HG03469 (cell line): Measurements from ENCODE around the gene MIB1.
"Not testable (repeated sequence)": the region's sequence is repeated elsewhere in the genome, so short reads cannot be mapped to it uniquely, and the experiment has no call there.

Experiments
- ATAC-seq: cut with Tn5 transposase; IDR thresholded peaks from one replicate; pipeline ENCODE4 v1.9.1; 2021; ENCODE audit warnings: mild to moderate bottlenecking, moderate library complexity, moderate number of reproducible peaks; ENCODE audit not compliant: unreplicated experiment

MIB1 gene

GRCh38 chr18:21740538-21741311 lies at the start of gene MIB1:
MIB1 (plus strand) TSS chr18:21740792; CDS start chr18:21741584, 792 bp downstream.
- peak; percentile 94 for ATAC-seq

- no peak for ATAC-seq
Measured at GRCh38 chr18:21693322-21693721, 47.3 kb upstream of the MIB1 start.

- ATAC-seq, result no peak
Measured at GRCh38 chr18:21700528-21701075, 40.0 kb upstream of the MIB1 start.

- ATAC-seq, result no peak
Measured at GRCh38 chr18:21701621-21702020, 39.0 kb upstream of the MIB1 start.

GRCh38 chr18:21702602-21703001 lies 38.0 kb upstream of the MIB1 start:
- no peak for ATAC-seq

GRCh38 chr18:21703241-21703820 lies 37.3 kb upstream of the MIB1 start:
- ATAC-seq, result no peak

- ATAC-seq, result peak; percentile 83
Measured at GRCh38 chr18:21704603-21705364, 35.8 kb upstream of the MIB1 start, which contains the start of gene ABHD3. ABHD3 (minus strand) TSS chr18:21704774; CDS start chr18:21704665, 109 bp downstream.

GRCh38 chr18:21706386-21706865 lies 34.2 kb upstream of the MIB1 start:
- no peak for ATAC-seq

GRCh38 chr18:21707130-21707529 lies 33.5 kb upstream of the MIB1 start:
- not testable (repeated sequence) for ATAC-seq

- ATAC-seq, result no peak
Measured at GRCh38 chr18:21714474-21714873, 26.1 kb upstream of the MIB1 start.

- ATAC-seq, result no peak
Measured at GRCh38 chr18:21722687-21723086, 17.9 kb upstream of the MIB1 start.

GRCh38 chr18:21725201-21725600 lies 15.4 kb upstream of the MIB1 start:
- ATAC-seq, result no peak

- ATAC-seq, result no peak
Measured at GRCh38 chr18:21727702-21728101, 12.9 kb upstream of the MIB1 start.

GRCh38 chr18:21733011-21733410 lies 7.6 kb upstream of the MIB1 start:
- no peak for ATAC-seq

GRCh38 chr18:21735452-21736015 lies 5.1 kb upstream of the MIB1 start:
- ATAC-seq, result no peak

GRCh38 chr18:21736926-21737325 lies 3.7 kb upstream of the MIB1 start:
- not testable (repeated sequence) for ATAC-seq

GRCh38 chr18:21739604-21740537 lies 721 bp upstream of the MIB1 start:
- ATAC-seq, result peak; percentile 14

- peak; percentile 12 for ATAC-seq
Measured at GRCh38 chr18:21741312-21741561, 645 bp downstream of the MIB1 start.

- no peak for ATAC-seq
Measured at GRCh38 chr18:21741562-21742314, 1.1 kb downstream of the MIB1 start.
